GM19452 (cell line): ENCODE data around the gene OR56B4.
"Not testable (repeated sequence)": the region's sequence is repeated elsewhere in the genome, so short reads cannot be mapped to it uniquely, and the experiment has no call there.

ENCODE experiments used
- ATAC-seq: cut with Tn5 transposase; IDR thresholded peaks from one replicate; pipeline ENCODE4 v1.9.1; 2021; ENCODE audit not compliant: unreplicated experiment

The OR56B4 gene

DNA sequence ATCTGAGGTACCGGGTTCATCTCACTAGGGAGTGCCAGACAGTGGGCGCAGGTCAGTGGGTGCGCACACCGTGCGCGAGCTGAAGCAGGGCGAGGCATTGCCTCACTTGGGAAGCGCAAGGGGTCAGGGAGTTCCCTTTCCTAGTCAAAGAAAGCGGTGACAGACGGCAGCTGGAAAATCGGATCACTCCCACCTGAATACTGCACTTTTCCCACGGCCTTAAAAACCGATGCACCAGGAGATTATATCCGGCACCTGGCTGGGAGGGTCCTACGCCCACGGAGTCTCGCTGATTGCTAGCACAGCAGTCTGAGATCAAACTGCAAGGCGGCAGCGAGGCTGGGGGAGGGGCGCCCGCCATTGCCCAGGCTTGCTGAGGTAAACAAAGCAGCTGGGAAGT is 36.3 kb downstream of the OR56B4 start:
- not testable (repeated sequence) for ATAC-seq

DNA sequence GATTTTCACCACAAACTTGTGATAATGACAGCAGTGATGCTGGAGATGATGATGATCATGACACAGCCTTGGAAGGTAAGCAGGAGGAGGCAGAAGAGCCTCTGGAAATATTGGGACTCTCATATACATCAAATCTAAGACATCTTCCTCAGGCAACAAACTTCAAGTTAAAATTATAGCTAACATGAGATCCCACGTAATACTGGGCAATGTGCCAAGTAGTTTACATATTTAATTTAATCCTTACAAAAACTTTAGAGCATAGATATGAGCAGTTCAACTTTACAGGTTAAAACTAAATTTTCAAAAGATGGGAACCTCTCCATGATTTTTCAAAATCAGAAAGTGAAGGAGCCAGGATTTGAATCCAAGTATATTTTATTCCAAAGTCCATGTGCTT is 43.6 kb downstream of the OR56B4 start:
- no peak for ATAC-seq

DNA sequence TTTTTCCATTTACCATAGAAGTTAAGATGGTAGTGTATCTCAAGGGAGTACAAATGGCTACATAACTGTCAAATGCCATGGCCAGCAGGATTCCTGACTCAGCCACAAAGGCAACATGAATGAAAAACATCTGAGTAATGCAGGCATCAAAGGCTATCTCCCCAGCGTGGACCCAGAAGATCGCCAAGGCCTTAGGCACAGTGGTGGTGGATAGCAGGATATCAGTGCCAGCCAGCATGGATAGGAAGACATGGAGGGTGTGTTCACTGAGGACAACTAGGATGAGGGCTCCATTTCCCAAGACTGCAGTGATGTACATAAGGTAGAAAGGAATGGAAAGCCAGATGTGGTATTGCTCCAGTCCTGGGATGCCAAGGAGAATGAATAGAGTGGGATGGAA is 44.6 kb downstream of the OR56B4 start:
- ATAC-seq: no peak

DNA sequence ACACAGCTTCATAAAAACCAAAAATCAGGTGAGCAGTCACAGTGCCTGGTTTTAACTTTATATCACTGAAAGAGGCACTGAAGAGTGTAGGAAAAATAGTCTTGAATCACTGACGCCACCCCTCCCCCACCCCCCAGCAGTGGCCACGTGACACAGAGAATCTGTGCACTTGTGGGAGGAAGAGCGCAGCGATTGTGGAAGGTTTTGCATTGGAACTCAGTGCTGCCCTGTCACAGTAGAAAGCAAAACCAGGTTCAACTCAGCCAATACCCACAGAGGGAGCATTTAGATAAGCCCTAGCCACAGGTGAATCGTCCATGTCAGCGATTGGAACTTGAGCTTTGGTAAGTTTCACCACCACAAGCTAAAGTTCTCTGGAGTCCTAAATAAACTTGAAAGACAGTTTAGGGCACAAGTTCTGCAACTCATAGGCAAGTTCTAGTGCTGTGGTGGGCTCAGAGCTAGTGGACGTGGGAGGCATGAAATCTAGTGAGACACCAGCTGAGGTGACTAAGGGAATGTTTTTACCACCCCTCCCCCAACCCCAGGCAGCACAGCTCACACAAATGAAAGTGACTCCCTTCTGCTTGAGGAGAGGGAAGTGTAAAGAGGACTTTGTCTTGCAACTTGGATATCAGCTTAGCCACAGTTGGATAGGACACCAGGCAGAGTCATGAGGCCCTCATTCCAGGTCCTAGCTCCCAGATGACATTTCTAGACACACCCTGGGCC is 49.3 kb downstream of the OR56B4 start:
- ATAC-seq: no peak
